Smooth muscle cell (in vitro differentiated cells): ENCODE data around the gene CCDC8. TPM values are rescaled to one million over a fixed set of nuclear protein-coding genes. Genes with fewer than 3 reads are reported as not detected.
A peak's percentile ranks its signal among the peaks of the same experiment; 100 is the strongest.
"Not testable (repeated sequence)": the region's sequence is repeated elsewhere in the genome, so short reads cannot be mapped to it uniquely, and the experiment has no call there.

ENCODE experiments used
- DNase-seq: peaks from one replicate; lab custom pipeline; 2025; ENCODE audit not compliant: unreplicated experiment; lab: John Stamatoyannopoulos, UW
- H2AFZ ChIP-seq: fragments of 200-600 bp; sonication (generic); 2 replicates; pipeline ENCODE4 v1.6.0; 2016; ENCODE audit warnings: antibody characterized with exemption, low read depth, mild to moderate bottlenecking
- H3F3A ChIP-seq: fragments of 200-600 bp; sonication (generic); 2 replicates; pipeline ENCODE4 v1.6.0; 2017; ENCODE audit warnings: antibody characterized with exemption, low read depth
- H3K27ac ChIP-seq: fragments of 200-600 bp; sonication (generic); 2 replicates; pipeline ENCODE4 v1.5.1; 2016; ENCODE audit warnings: low read depth, mild to moderate bottlenecking
- H3K27me3 ChIP-seq: fragments of 200-600 bp; sonication (generic); 2 replicates; pipeline ENCODE4 v1.6.1; 2016; ENCODE audit warnings: low read depth, mild to moderate bottlenecking
- H3K36me3 ChIP-seq: fragments of 200-600 bp; sonication (generic); 2 replicates; pipeline ENCODE4 v1.5.1; 2016; ENCODE audit warnings: low read depth
- H3K4me1 ChIP-seq: fragments of 200-600 bp; sonication (generic); 2 replicates; pipeline ENCODE4 v1.5.1; 2016; ENCODE audit warnings: low read depth
- H3K4me2 ChIP-seq: fragments of 200-600 bp; sonication (generic); 2 replicates; pipeline ENCODE4 v1.6.0; 2016; ENCODE audit warnings: mild to moderate bottlenecking
- H3K4me3 ChIP-seq: fragments of 200-600 bp; sonication (generic); 2 replicates; pipeline ENCODE4 v1.5.1; 2016; ENCODE audit warnings: mild to moderate bottlenecking
- H3K79me2 ChIP-seq: fragments of 200-600 bp; sonication (generic); 2 replicates; pipeline ENCODE4 v1.6.0; 2016; ENCODE audit warnings: low read depth, mild to moderate bottlenecking
- H3K9ac ChIP-seq: fragments of 200-600 bp; sonication (generic); 2 replicates; pipeline ENCODE4 v1.6.0; 2016; ENCODE audit warnings: low read depth
- H3K9me3 ChIP-seq: fragments of 200-600 bp; sonication (generic); replicated peaks from 2 replicates; pipeline ENCODE4 v1.5.1; 2016; ENCODE audit warnings: low read depth
- H4K20me1 ChIP-seq: fragments of 200-600 bp; sonication (generic); 2 replicates; pipeline ENCODE4 v1.6.0; 2016; ENCODE audit warnings: low read depth
- WGBS: methylation state at CpG from one replicate; pipeline ENCODE4 v1.1.7; 2016; ENCODE audit warnings: low lambda C conversion rate; 5-methylcytosine and 5-hydroxymethylcytosine counted together
- polyA plus RNA-seq: library from polyadenylated mRNA; unstranded; fragments of >200 nt; fragmentation: Nextera tagmentation; extraction: Ambion mirVana; gene quantifications from 2 replicates; pipeline ENCODE4 v1.2.1, GENCODE V29; 2016
- total RNA-seq: library from RNA; depleted of rRNA; stranded (reverse); fragments of >200 nt; gene quantifications from 2 replicates; pipeline ENCODE4 v1.2.3, GENCODE V29; 2014
- TF ChIP-seq, protein P1 (sequence below): fragments of 200-600 bp; sonication (generic); IDR thresholded peaks from 2 replicates; pipeline ENCODE4 v1.5.1; 2017; ENCODE audit warnings: borderline replicate concordance, mild to moderate bottlenecking, antibody characterized with exemption; ENCODE audit not compliant: insufficient read depth, poor library complexity, severe bottlenecking

CCDC8 gene
- total and polyA plus RNA-seq, 2 experiments from 2014 or later, result 17.9 to 44.5 TPM

DNA sequence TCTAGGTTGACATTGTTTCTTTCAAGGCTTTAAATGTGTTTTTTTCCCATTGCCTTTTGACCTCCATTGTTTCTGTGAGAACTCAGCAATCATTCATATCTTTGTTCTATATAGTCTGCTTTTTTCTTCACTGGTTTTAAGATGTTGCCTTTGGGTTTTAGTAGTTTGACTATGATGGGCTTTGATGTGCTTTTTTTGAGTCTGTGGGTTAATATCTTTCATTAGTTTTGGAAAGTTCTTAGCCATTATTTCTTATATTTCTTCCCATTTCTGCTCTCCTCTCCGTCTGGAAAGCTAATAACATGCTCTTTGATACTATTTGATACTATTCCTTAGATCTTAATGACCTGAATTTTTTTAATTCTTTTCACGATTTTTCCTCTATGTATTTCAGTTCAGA, 32.7 kb downstream of the CCDC8 start:
- Histone ChIP-seq H3K27me3 (no peaks in the 10 kb centered on the region), H3K4me1 (peaks cover 2% of the 10 kb centered on the region)
- TF ChIP-seq, protein P1, sequence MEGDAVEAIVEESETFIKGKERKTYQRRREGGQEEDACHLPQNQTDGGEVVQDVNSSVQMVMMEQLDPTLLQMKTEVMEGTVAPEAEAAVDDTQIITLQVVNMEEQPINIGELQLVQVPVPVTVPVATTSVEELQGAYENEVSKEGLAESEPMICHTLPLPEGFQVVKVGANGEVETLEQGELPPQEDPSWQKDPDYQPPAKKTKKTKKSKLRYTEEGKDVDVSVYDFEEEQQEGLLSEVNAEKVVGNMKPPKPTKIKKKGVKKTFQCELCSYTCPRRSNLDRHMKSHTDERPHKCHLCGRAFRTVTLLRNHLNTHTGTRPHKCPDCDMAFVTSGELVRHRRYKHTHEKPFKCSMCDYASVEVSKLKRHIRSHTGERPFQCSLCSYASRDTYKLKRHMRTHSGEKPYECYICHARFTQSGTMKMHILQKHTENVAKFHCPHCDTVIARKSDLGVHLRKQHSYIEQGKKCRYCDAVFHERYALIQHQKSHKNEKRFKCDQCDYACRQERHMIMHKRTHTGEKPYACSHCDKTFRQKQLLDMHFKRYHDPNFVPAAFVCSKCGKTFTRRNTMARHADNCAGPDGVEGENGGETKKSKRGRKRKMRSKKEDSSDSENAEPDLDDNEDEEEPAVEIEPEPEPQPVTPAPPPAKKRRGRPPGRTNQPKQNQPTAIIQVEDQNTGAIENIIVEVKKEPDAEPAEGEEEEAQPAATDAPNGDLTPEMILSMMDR, result no peak

DNA sequence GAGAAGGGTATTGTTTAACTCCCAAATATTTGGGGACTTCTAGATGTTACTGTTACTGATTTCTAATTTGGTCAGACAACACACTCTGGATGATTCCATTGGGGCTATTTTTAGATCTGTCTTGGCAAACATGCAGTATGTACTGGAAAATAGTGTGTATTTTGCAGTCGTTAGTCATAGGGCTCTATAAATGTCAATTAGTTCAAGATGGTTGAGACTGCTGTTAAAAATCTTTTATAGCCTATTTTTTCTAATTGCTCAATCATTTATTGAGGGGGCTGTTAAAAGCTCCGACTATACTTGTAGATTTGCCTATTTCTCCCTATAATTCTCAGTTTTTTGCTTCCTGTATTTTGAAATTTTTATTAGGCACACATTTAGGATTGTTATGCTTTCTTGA, 35.1 kb downstream of the CCDC8 start:
- peaks cover 13% of the 10 kb centered on the region for H3K4me1 ChIP-seq
- no peak for DNase-seq
- no peak overlapping the region for H2AFZ ChIP-seq
- H3K9ac ChIP-seq, result no peak overlapping the region
- H3K4me2 ChIP-seq, result peak overlapping the region; percentile 68
- peaks cover 11% of the 10 kb centered on the region for H3K79me2 ChIP-seq
- peak overlapping the region; percentile 86 for H3K27ac ChIP-seq
- WGBS, result 34% methylated on average over 2 of the region's 2 CpGs
- H3F3A ChIP-seq, result peaks cover 7% of the 10 kb centered on the region
- H3K36me3 ChIP-seq, result peaks cover 6% of the 10 kb centered on the region
- peaks cover 31% of the 10 kb centered on the region for H4K20me1 ChIP-seq
- no peaks in the 10 kb centered on the region for H3K27me3 ChIP-seq
- H3K9me3 ChIP-seq, result no peaks in the 10 kb centered on the region
- H3K4me3 ChIP-seq, result no peak overlapping the region
- TF ChIP-seq, protein P1, result no peak

More for the DNA sequence above, 32.7 kb downstream of the CCDC8 start:
- Histone ChIP-seq H3K9ac (no peak overlapping the region), H3K36me3 (peaks cover 6% of the 10 kb centered on the region), H3F3A (peaks cover 7% of the 10 kb centered on the region), H3K27ac (no peak overlapping the region), H2AFZ (no peak overlapping the region), H3K79me2 (no peaks in the 10 kb centered on the region), H4K20me1 (peaks cover 23% of the 10 kb centered on the region), H3K4me2 (no peak overlapping the region), H3K4me3 (no peak overlapping the region), H3K9me3 (no peaks in the 10 kb centered on the region)
- DNase-seq, result no peak
- WGBS, result 94% methylated on average over 2 of the region's 2 CpGs

DNA sequence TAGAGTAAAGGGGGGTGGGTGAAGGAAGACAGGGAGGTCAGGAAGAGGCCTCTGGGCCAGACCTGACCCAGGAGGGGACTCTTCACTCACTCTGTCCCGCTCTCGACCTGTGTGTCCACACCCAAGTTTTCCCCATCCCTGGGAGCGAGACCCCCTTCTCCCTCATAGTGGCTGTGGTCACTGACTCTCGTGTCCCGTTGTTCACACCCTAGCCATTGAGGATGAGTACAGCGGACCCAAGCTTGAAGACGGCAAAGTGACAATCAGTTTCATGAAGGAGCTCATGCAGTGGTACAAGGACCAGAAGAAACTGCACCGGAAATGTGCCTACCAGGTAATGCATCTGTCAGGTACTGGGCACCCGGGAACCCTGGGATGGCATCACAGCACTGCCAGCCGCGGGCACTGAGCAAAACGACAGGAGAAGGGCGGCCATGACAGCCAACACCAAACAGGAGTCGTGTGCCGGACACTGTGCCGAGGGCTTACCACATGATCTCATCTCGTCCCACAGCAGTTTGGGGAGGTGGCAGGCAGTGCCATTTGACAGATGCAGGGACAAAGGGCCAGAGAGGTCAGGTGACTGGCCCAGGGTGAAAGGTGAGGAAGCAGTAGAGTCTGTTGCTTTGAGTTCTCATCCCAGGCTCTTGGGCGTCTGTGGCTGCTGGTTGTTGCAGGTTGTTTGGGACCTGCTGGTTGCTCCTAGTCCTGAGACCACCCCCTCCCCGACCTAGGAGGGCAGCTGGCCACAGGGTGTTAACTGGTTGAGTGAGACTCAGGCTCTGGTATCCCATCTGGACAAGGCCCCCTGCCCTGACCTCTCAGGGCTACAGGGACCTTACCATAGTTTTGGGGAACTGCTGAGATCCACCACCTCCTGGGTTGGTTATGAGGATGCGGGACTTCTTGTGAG, 36.9 kb downstream of the CCDC8 start:
- Histone ChIP-seq H3K9me3 (no peaks in the 10 kb centered on the region), H3K4me3 (no peak overlapping the region), H3F3A (peaks cover 7% of the 10 kb centered on the region), H3K36me3 (peaks cover 4% of the 10 kb centered on the region), H2AFZ (no peak overlapping the region), H3K79me2 (peaks cover 16% of the 10 kb centered on the region), H3K4me2 (no peak overlapping the region), H3K27me3 (no peaks in the 10 kb centered on the region), H4K20me1 (peaks cover 37% of the 10 kb centered on the region), H3K9ac (no peak overlapping the region), H3K4me1 (peaks cover 27% of the 10 kb centered on the region), H3K27ac (no peak overlapping the region)
- 96% methylated on average over 20 of the region's 20 CpGs for WGBS
- TF ChIP-seq, protein P1, result no peak
- DNase-seq, result no peak

DNA sequence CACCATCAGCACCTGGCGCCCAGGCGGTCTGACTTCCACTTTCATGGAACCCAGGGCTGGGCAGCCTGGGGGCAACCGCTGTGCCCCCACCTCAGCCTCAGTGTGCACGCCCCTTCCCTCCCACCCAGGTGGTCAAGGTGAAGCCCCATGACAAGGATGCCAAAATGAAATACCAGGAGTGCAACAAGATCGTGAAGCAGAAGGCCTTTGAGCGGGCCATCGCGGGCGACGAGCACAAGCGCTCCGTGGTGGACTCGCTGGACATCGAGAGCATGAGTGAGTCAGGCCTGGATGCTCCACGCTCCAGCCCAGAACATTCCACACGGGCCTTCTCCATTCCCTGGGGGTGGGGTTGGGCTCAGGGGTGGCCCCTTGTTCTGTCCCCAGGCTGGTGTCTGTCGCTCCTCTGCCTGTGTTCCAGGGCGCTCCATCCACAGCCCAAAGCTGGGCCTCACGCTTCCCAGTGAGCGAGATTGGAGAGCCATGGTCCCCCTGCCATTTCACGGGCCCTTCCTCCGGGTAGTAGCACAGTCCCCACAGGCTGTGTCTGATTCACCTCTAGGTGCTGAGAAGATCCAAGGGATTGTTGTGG, 37.8 kb downstream of the CCDC8 start:
- H4K20me1 ChIP-seq, result peaks cover 38% of the 10 kb centered on the region
- not testable (repeated sequence) for H3K9me3 ChIP-seq, H2AFZ ChIP-seq, H3K4me2 ChIP-seq, H3F3A ChIP-seq, H3K9ac ChIP-seq, H3K36me3 ChIP-seq, H3K27ac ChIP-seq, H3K27me3 ChIP-seq, DNase-seq, H3K4me3 ChIP-seq
- H3K4me1 ChIP-seq, result peaks cover 28% of the 10 kb centered on the region
- peaks cover 21% of the 10 kb centered on the region for H3K79me2 ChIP-seq
- WGBS, result 93% methylated on average over 22 of the region's 22 CpGs
